BJ (cell line): Measurements from ENCODE around the gene B4GALT2. TPM values are rescaled to one million over a fixed set of nuclear protein-coding genes. Genes with fewer than 3 reads are reported as not detected.

Experiments
- CTCF ChIA-PET: fragments of 350-600 bp; formaldehyde crosslinking; extraction: SDS; loops from one replicate; lab custom pipeline; 2021; ENCODE audit warnings: antibody characterized with exemption, inconsistent platforms; lab: Yijun Ruan, JAX
- POLR2A ChIA-PET: fragments of 300-600 bp; sonication (Branson Sonifier 250); formaldehyde crosslinking; extraction: SDS; loops from one replicate; lab custom pipeline; 2021; ENCODE audit warnings: antibody characterized with exemption; lab: Charles Lee
- DNase-seq: peaks from one replicate; pipeline ENCODE4 v3.0.0-alpha.2; 2011; ENCODE audit warnings: low read depth
- H3K27me3 ChIP-seq: 2 replicates; pipeline ENCODE4 v1.6.0; 2011; ENCODE audit warnings: low read length; ENCODE audit not compliant: control insufficient read depth, insufficient read depth
- H3K36me3 ChIP-seq: 2 replicates; pipeline ENCODE4 v1.5.1; 2011; ENCODE audit warnings: low read length; ENCODE audit not compliant: control insufficient read depth, insufficient read depth
- H3K4me3 ChIP-seq: 2 replicates; pipeline ENCODE4 v1.5.1; 2011; ENCODE audit warnings: low read depth, mild to moderate bottlenecking, control low read depth, low read length
- polyA plus RNA-seq: library from polyadenylated mRNA; depleted of rRNA; stranded (reverse); fragments of >200 nt; gene quantifications from 2 replicates; pipeline ENCODE4 v1.2.3, GENCODE V29; 2011
- TF ChIP-seq, protein P1 (sequence below): IDR thresholded peaks from 2 replicates; pipeline ENCODE4 v1.5.1; 2011; ENCODE audit warnings: low read depth, mild to moderate bottlenecking, control low read depth, inconsistent platforms, low read length, moderate library complexity; ENCODE audit not compliant: insufficient read depth

Gene B4GALT2
- polyA plus RNA-seq, 1 experiment: 82.2 TPM

DNA sequence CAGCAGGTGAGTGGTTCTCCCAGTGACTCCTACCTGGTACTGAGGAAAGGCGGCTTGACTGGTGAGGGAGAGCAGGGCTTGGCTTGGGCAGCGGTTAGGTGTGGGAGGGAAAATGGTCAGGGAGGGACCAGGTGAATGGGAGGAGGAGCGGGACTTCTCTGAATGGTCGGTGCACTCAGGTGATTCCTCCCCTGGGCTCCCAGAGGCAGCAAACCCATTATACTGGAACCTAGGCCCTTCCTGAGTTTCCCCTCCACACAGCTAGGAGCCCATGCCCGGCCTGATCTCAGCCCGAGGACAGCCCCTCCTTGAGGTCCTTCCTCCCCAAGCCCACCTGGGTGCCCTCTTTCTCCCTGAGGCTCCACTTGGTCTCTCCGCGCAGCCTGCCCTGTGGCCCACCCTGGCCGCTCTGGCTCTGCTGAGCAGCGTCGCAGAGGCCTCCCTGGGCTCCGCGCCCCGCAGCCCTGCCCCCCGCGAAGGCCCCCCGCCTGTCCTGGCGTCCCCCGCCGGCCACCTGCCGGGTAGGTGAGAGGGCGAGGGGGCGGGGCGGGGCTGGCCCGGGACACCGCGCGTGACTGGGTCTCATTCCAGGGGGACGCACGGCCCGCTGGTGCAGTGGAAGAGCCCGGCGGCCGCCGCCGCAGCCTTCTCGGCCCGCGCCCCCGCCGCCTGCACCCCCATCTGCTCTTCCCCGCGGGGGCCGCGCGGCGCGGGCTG, 43.1 kb upstream of the B4GALT2 start:
- TF ChIP-seq, protein P1, sequence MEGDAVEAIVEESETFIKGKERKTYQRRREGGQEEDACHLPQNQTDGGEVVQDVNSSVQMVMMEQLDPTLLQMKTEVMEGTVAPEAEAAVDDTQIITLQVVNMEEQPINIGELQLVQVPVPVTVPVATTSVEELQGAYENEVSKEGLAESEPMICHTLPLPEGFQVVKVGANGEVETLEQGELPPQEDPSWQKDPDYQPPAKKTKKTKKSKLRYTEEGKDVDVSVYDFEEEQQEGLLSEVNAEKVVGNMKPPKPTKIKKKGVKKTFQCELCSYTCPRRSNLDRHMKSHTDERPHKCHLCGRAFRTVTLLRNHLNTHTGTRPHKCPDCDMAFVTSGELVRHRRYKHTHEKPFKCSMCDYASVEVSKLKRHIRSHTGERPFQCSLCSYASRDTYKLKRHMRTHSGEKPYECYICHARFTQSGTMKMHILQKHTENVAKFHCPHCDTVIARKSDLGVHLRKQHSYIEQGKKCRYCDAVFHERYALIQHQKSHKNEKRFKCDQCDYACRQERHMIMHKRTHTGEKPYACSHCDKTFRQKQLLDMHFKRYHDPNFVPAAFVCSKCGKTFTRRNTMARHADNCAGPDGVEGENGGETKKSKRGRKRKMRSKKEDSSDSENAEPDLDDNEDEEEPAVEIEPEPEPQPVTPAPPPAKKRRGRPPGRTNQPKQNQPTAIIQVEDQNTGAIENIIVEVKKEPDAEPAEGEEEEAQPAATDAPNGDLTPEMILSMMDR: no peak
- Histone ChIP-seq H3K27me3 (no peaks in the 10 kb centered on the region), H3K36me3 (no peaks in the 10 kb centered on the region), H3K4me3 (peak overlapping the region; percentile 20)
- POLR2A ChIA-PET: no interaction called here
- DNase-seq: no peak
- CTCF ChIA-PET: interaction anchor here (0.5 to 8.7 kb wide), 36 partner anchors 10 to 1771 kb away, joined by 3 to 365 read pairs (median 7); partner anchors contain the start of genes ATP6V0B, DPH2, IPO13 and PTPRF

DNA sequence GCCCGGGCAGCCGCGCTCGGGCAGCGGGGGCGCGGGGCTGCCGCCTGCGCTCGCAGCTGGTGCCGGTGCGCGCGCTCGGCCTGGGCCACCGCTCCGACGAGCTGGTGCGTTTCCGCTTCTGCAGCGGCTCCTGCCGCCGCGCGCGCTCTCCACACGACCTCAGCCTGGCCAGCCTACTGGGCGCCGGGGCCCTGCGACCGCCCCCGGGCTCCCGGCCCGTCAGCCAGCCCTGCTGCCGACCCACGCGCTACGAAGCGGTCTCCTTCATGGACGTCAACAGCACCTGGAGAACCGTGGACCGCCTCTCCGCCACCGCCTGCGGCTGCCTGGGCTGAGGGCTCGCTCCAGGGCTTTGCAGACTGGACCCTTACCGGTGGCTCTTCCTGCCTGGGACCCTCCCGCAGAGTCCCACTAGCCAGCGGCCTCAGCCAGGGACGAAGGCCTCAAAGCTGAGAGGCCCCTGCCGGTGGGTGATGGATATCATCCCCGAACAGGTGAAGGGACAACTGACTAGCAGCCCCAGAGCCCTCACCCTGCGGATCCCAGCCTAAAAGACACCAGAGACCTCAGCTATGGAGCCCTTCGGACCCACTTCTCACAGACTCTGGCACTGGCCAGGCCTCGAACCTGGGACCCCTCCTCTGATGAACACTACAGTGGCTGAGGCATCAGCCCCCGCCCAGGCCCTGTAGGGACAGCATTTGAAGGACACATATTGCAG, 42.4 kb upstream of the B4GALT2 start:
- peak overlapping the region; percentile 20; the same call in 1 of the 2 replicates for H3K4me3 ChIP-seq
- ChIA-PET POLR2A (no interaction called here), CTCF (interaction anchor here (0.5 to 8.7 kb wide), 7 partner anchors 9 to 1771 kb away, joined by 3 to 365 read pairs (median 3); partner anchors contain the start of gene IPO13)
- DNase-seq: no peak
- TF ChIP-seq, protein P1: no peak
- H3K27me3 ChIP-seq: no peaks in the 10 kb centered on the region
- no peaks in the 10 kb centered on the region for H3K36me3 ChIP-seq

DNA sequence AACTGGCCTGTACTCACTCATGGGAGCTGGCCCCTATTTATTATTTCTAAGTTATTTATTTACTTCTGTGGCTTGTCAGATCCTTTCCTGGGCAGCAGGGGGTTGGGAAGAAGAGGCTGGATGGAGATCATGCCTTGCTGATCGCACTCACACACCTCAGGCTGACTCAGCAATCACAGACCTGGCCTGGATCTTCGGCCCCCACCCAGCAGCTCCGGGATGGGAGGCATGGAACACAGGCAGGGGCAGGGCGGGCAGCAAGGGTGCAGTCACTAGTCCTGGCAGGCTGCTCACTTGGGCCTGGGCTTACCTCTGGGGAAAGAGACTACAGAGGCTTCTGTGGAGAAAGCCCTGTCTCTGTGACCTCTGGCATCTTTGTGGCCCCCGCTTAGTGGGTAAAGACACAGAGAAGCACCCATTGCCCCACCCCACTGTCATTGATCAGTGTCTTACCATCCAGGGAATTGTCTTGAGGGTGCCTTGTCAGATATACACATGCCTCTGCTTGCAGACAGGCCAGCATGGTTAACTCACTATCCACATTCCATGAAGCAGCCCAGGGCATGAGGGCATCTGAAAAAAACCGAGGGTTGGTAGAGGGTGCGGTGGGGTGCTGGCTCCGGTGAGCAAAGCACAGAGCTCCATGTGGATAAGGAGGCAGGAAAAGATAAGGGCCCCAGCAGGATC, 41.7 kb upstream of the B4GALT2 start:
- no peak for DNase-seq
- TF ChIP-seq, protein P1: no peak

DNA sequence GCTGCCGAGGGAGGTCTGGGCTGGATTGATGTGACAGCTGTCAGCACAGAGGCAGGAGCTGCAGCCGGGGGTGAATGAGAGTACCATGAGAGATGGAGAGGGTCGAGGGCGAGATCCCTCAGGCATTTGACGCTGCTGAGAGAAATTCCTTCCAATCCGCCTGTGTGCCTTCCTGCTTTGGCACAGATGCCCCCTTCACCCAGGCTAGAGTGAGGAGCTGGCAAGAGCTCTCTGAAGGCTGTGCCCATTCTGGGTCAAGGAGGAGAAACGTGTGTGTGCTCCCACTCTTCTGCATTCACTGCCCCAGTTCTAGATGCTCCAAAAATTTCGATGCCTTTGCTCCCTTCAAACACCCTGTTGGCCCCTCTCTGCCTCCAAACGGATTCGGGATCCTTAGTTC, 40.6 kb upstream of the B4GALT2 start:
- H3K36me3 ChIP-seq: no peaks in the 10 kb centered on the region
- ChIA-PET CTCF (interaction anchor here (8.7 kb wide), 1 partner anchor 172 kb away, joined by 365 read pairs; no protein-coding TSS in a partner anchor), POLR2A (no interaction called here)
- H3K27me3 ChIP-seq: no peaks in the 10 kb centered on the region
- TF ChIP-seq, protein P1: no peak
- no peak for DNase-seq
- H3K4me3 ChIP-seq: no peak overlapping the region

More for the DNA sequence above, 41.7 kb upstream of the B4GALT2 start:
- Histone ChIP-seq H3K27me3 (no peaks in the 10 kb centered on the region), H3K36me3 (no peaks in the 10 kb centered on the region), H3K4me3 (no peak overlapping the region)
- CTCF ChIA-PET: interaction anchor here (1.0 to 8.7 kb wide), 4 partner anchors 9 to 171 kb away, joined by 3 to 365 read pairs (median 28); partner anchors contain the start of gene IPO13
- POLR2A ChIA-PET: no interaction called here
